ENCODE results near the gene RD3L. TPM values are rescaled to one million over a fixed set of nuclear protein-coding genes. Genes with fewer than 3 reads are reported as not detected.

Gene RD3L
- total and polyA plus RNA-seq, 9 of the 15 experiments (the other 6 are each of a cell fraction or from before 2014, with no cell fraction given), result 0.14 TPM; not detected in 8

GRCh38 chr14:103909531-103910261 lies 32.6 kb downstream of the RD3L start:
- H3K9ac ChIP-seq (ENCODE audit: insufficient read depth in 1 of 2, low read depth in 2 of 2, low read length in 2 of 2), result 0 out of 4 replicates have a peak overlapping the region, but pooled peaks of 1 of the 2 experiments have one; percentile 8
- no peak overlapping the region for H2AFZ ChIP-seq (ENCODE audit: low read depth, low read length)
- no peaks in the 10 kb centered on the region for H3K9me3 ChIP-seq (replicated peaks; ENCODE audit: control insufficient read depth, insufficient read depth, low read depth, low read length)
- no peaks in the 10 kb centered on the region for H3K79me2 ChIP-seq (ENCODE audit: control insufficient read depth, insufficient read depth, low read length)
- intact Hi-C loops (cut with micrococcal nuclease), result loop anchor here (5.0 kb wide), 1 partner anchor 102 kb away; no protein-coding TSS in a partner anchor
- DNase-seq (ENCODE audit: extremely low read depth in 1 of 4, low spot score in 3 of 4) (no peak), ATAC-seq (no peak), FAIRE-seq (no peak)
- 86% methylated on average over 24 of the region's 26 CpGs for WGBS (ENCODE audit: insufficient coverage, low coverage, missing lambda C conversion rate)
- ChIA-PET CTCF (ENCODE audit: low intra/inter-chr PET ratio) (interaction anchor here (0.5 to 1.6 kb wide), 2 partner anchors 101 to 1216 kb away, joined by 3 to 10 read pairs; no protein-coding TSS in a partner anchor), POLR2A (interaction anchor here (0.7 to 1.4 kb wide), 5 partner anchors 8 to 32 kb away, joined by 3 to 5 read pairs (median 3); partner anchors contain the start of gene RD3L)
- H3K4me1 ChIP-seq (replicated peaks in 1 of 2; ENCODE audit: control insufficient read depth in 2 of 2, insufficient read depth in 2 of 2, low read length in 2 of 2), result peaks cover 0 to 5% of the 10 kb centered on the region in 2 experiments; a peak in 2 of 5 replicates
- no peaks in the 10 kb centered on the region for H3K27me3 ChIP-seq (ENCODE audit: control insufficient read depth in 2 of 2, insufficient read depth in 2 of 2, low read length in 2 of 2)
- H3K9me1 ChIP-seq (ENCODE audit: control insufficient read depth, insufficient read depth, low read length), result no peaks in the 10 kb centered on the region
- H4K20me1 ChIP-seq (replicated peaks; ENCODE audit: control insufficient read depth, insufficient read depth, low read length), result no peaks in the 10 kb centered on the region
- BruUV-seq (replicated peaks), result no TSS peak
- in situ Hi-C loops (cut with MboI), result loop anchor here (5.0 kb wide), 1 partner anchor 102 kb away; no protein-coding TSS in a partner anchor
- H3K4me2 ChIP-seq (ENCODE audit: insufficient read depth, low read length), result no peak overlapping the region
- no peak overlapping the region for H3K27ac ChIP-seq (ENCODE audit: extremely low read depth, low read depth, low read length)
- no peak overlapping the region for H3K4me3 ChIP-seq
- peaks cover 34% of the 10 kb centered on the region; the same call in 2 of the 3 replicates for H3K36me3 ChIP-seq (ENCODE audit: control insufficient read depth, insufficient read depth, low read length)
- TF ChIP-seq, protein P1, sequence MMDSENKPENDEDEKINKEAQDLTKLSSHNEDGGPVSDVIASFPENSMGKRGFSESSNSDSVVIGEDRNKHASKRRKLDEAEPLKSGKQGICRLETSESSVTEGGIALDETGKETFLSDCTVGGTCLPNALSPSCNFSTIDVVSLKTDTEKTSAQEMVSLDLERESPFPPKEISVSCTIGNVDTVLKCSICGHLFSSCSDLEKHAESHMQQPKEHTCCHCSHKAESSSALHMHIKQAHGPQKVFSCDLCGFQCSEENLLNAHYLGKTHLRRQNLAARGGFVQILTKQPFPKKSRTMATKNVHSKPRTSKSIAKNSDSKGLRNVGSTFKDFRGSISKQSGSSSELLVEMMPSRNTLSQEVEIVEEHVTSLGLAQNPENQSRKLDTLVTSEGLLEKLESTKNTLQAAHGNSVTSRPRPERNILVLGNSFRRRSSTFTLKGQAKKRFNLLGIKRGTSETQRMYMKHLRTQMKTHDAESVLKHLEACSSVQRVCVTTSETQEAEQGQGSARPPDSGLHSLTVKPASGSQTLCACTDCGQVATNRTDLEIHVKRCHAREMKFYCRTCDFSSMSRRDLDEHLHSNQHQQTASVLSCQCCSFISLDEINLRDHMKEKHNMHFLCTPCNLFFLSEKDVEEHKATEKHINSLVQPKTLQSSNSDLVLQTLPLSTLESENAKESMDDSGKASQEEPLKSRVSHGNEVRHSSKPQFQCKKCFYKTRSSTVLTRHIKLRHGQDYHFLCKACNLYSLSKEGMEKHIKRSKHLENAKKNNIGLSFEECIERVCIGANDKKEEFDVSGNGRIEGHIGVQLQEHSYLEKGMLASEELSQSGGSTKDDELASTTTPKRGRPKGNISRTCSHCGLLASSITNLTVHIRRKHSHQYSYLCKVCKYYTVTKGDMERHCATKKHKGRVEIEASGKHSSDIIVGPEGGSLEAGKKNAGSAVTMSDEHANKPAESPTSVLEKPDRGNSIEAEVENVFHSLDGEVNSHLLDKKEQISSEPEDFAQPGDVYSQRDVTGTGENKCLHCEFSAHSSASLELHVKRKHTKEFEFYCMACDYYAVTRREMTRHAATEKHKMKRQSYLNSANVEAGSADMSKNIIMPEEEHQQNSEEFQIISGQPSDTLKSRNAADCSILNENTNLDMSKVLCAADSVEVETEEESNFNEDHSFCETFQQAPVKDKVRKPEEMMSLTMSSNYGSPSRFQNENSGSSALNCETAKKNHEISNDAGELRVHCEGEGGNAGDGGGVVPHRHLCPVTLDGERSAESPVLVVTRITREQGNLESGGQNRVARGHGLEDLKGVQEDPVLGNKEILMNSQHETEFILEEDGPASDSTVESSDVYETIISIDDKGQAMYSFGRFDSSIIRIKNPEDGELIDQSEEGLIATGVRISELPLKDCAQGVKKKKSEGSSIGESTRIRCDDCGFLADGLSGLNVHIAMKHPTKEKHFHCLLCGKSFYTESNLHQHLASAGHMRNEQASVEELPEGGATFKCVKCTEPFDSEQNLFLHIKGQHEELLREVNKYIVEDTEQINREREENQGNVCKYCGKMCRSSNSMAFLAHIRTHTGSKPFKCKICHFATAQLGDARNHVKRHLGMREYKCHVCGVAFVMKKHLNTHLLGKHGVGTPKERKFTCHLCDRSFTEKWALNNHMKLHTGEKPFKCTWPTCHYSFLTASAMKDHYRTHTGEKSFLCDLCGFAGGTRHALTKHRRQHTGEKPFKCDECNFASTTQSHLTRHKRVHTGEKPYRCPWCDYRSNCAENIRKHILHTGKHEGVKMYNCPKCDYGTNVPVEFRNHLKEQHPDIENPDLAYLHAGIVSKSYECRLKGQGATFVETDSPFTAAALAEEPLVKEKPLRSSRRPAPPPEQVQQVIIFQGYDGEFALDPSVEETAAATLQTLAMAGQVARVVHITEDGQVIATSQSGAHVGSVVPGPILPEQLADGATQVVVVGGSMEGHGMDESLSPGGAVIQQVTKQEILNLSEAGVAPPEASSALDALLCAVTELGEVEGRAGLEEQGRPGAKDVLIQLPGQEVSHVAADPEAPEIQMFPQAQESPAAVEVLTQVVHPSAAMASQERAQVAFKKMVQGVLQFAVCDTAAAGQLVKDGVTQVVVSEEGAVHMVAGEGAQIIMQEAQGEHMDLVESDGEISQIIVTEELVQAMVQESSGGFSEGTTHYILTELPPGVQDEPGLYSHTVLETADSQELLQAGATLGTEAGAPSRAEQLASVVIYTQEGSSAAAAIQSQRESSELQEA (IDR thresholded peaks at IDR 0.05; ENCODE audit: low read depth), result no peak
- TF ChIP-seq BRD9 (IDR thresholded peaks at IDR 0.05; ENCODE audit: low read depth, partially characterized antibody) (no peak), BRD4 (IDR thresholded peaks at IDR 0.05) (no peak), MEF2D (tag; conservative IDR thresholded peaks at IDR 0.05; ENCODE audit: low read depth) (no peak), BRF1 (IDR thresholded peaks at IDR 0.05; ENCODE audit: borderline replicate concordance, extremely low read depth, insufficient read length) (no peak), TAL1 (IDR thresholded peaks at IDR 0.05) (no peak), KLF13 (tag; IDR thresholded peaks at IDR 0.05; ENCODE audit: borderline replicate concordance, low read depth) (no peak), SAFB (IDR thresholded peaks at IDR 0.05; ENCODE audit: borderline replicate concordance, low read depth, low read length) (no peak), ZNF23 (CRISPR knock-in tag; IDR thresholded peaks at IDR 0.05) (no peak), RBM17 (IDR thresholded peaks at IDR 0.05; ENCODE audit: borderline replicate concordance, low read depth, low read length) (no peak)
- TF ChIP-seq, protein P2, sequence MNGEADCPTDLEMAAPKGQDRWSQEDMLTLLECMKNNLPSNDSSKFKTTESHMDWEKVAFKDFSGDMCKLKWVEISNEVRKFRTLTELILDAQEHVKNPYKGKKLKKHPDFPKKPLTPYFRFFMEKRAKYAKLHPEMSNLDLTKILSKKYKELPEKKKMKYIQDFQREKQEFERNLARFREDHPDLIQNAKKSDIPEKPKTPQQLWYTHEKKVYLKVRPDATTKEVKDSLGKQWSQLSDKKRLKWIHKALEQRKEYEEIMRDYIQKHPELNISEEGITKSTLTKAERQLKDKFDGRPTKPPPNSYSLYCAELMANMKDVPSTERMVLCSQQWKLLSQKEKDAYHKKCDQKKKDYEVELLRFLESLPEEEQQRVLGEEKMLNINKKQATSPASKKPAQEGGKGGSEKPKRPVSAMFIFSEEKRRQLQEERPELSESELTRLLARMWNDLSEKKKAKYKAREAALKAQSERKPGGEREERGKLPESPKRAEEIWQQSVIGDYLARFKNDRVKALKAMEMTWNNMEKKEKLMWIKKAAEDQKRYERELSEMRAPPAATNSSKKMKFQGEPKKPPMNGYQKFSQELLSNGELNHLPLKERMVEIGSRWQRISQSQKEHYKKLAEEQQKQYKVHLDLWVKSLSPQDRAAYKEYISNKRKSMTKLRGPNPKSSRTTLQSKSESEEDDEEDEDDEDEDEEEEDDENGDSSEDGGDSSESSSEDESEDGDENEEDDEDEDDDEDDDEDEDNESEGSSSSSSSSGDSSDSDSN (IDR thresholded peaks at IDR 0.05; ENCODE audit: borderline replicate concordance in 1 of 2, low read depth in 2 of 2, low read length in 2 of 2), result no peak
